T-cell (primary cell): ENCODE measurements around the gene GRAPL. TPM values are rescaled to one million over a fixed set of nuclear protein-coding genes. Genes with fewer than 3 reads are reported as not detected.
"Not testable (repeated sequence)": the region's sequence is repeated elsewhere in the genome, so short reads cannot be mapped to it uniquely, and the experiment has no call there.

ENCODE experiments used
- ATAC-seq, 4 experiments: fragments of 200-7000 bp in 3 of 4; fragments of 150-1000 bp in 1 of 4; cut with Tn5 transposase; replicated peaks in 1 of 4; 1 replicate in 3 of 4; 2 replicates in 1 of 4; pipeline ENCODE4 v1.10.0; 2021; ENCODE audit warnings: moderate library complexity in 3 of 4, mild to moderate bottlenecking in 2 of 4, moderate number of reproducible peaks in 1 of 4
- CTCF ChIA-PET, 2 donors: fragments of 300-600 bp; sonication (Branson Sonifier 250); formaldehyde crosslinking; loops; one replicate each; lab custom pipeline; 2022; ENCODE audit warnings: antibody characterized with exemption in 2 of 2; lab: Charles Lee
- POLR2A ChIA-PET, 2 donors: fragments of 300-600 bp; sonication (Branson Sonifier 250); formaldehyde crosslinking; loops; one replicate each; lab custom pipeline; 2022; ENCODE audit warnings: antibody characterized with exemption in 2 of 2; lab: Charles Lee
- DNase-seq, 35 experiments: peaks; one replicate each; pipeline versions ENCODE4 v3.0.0 to v3.0.0-alpha.2; 2013 to 2023
- H3K27ac ChIP-seq: one replicate; pipeline ENCODE4 v1.5.1; 2013; ENCODE audit warnings: low read length
- H3K27me3 ChIP-seq, 2 experiments: replicated peaks in 1 of 2; 1 replicate in 1 of 2; 2 replicates in 1 of 2; pipeline versions ENCODE4 v1.6.1 to v1.7.0; 2013; ENCODE audit warnings: low read length in 1 of 2, mixed read lengths in 1 of 2; ENCODE audit not compliant: control insufficient read depth in 2 of 2, insufficient read depth in 2 of 2; ENCODE audit errors: extremely low read depth in 1 of 2
- H3K36me3 ChIP-seq, 2 donors: 1 replicate in 1 of 2; 2 replicates in 1 of 2; pipeline versions ENCODE4 v1.6.1 to v1.7.0; 2013; ENCODE audit warnings: low read length in 1 of 2; ENCODE audit not compliant: control insufficient read depth in 2 of 2, insufficient read depth in 1 of 2; ENCODE audit errors: extremely low read depth in 1 of 2
- H3K4me1 ChIP-seq, 2 experiments: 1 replicate in 1 of 2; 2 replicates in 1 of 2; pipeline versions ENCODE4 v1.6.1 to v1.7.0; 2013; ENCODE audit warnings: low read length in 2 of 2, mixed read lengths in 1 of 2; ENCODE audit not compliant: insufficient read depth in 2 of 2, control insufficient read depth in 1 of 2; ENCODE audit errors: extremely low read depth in 1 of 2
- H3K4me3 ChIP-seq, 2 donors: 1 replicate in 1 of 2; 2 replicates in 1 of 2; pipeline versions ENCODE4 v1.5.1 to v1.7.0; 2013; ENCODE audit warnings: mild to moderate bottlenecking in 2 of 2, low read length in 1 of 2, moderate library complexity in 1 of 2; ENCODE audit not compliant: control insufficient read depth in 1 of 2; ENCODE audit errors: extremely low read depth in 1 of 2
- H3K9me3 ChIP-seq: 2 replicates; pipeline ENCODE4 v1.7.0; 2013
- H3K27ac Mint-ChIP-seq, 2 donors: one replicate each; pipeline ENCODE4 v1.8.0; 2020 to 2021; ENCODE audit warnings: mild to moderate bottlenecking in 2 of 2, mixed read lengths in 2 of 2
- H3K27me3 Mint-ChIP-seq, 2 donors: one replicate each; pipeline ENCODE4 v1.8.0; 2021 to 2022; ENCODE audit warnings: mixed read lengths in 2 of 2
- H3K36me3 Mint-ChIP-seq: one replicate; pipeline ENCODE4 v1.8.0; 2021; ENCODE audit warnings: mixed read lengths
- H3K4me1 Mint-ChIP-seq, 3 donors: one replicate each; pipeline ENCODE4 v1.8.0; 2020 to 2022; ENCODE audit warnings: mixed read lengths in 3 of 3, mild to moderate bottlenecking in 1 of 3
- H3K4me3 Mint-ChIP-seq, 3 donors: one replicate each; pipeline ENCODE4 v1.8.0; 2020 to 2022; ENCODE audit warnings: mild to moderate bottlenecking in 3 of 3, mixed read lengths in 3 of 3, moderate library complexity in 3 of 3
- H3K9me3 Mint-ChIP-seq, 3 donors: one replicate each; pipeline ENCODE4 v1.8.0; 2020 to 2022; ENCODE audit warnings: mixed read lengths in 3 of 3
- WGBS: methylation state at CpG from one replicate; pipeline ENCODE4 v1.1.5; 2013; ENCODE audit warnings: missing lambda C conversion rate; ENCODE audit not compliant: insufficient coverage; 5-methylcytosine and 5-hydroxymethylcytosine counted together
- total RNA-seq, 35 experiments: library from RNA in 6 of 35; stranded (reverse) in 6 of 35; fragments of 120-200 nt in 1 of 35; gene quantifications; one replicate each; pipeline versions ENCODE4 v1.2.1 to v1.2.4 and lab custom pipeline; 2013 to 2026

GRAPL gene
- total RNA-seq, 5 donors from 2014 or later (not counting 1 experiment from before 2014, with no cell fraction given) = 28.0 to 106 (median 85.5) TPM

- peak; percentile 67 to 75 (median 70) for ATAC-seq
- POLR2A ChIA-PET, H3K36me3 Mint-ChIP-seq, H3K27me3 ChIP-seq, H3K4me1 ChIP-seq, DNase-seq, H3K4me1 Mint-ChIP-seq, H3K4me3 ChIP-seq, H3K36me3 ChIP-seq, CTCF ChIA-PET, H3K27ac ChIP-seq, H3K27me3 Mint-ChIP-seq, H3K9me3 ChIP-seq, H3K9me3 Mint-ChIP-seq, H3K27ac Mint-ChIP-seq, H3K4me3 Mint-ChIP-seq: not testable (repeated sequence)
- WGBS = no CpG with 5 or more reads among the region's 39 CpGs
Measured at GRCh38 chr17:19188870-19189708, 61.7 kb downstream of the GRAPL start.

- H3K9me3 ChIP-seq, H3K4me3 Mint-ChIP-seq, H3K27me3 Mint-ChIP-seq, POLR2A ChIA-PET, DNase-seq, H3K4me1 Mint-ChIP-seq, CTCF ChIA-PET, H3K27me3 ChIP-seq, H3K27ac Mint-ChIP-seq, H3K4me3 ChIP-seq, H3K36me3 Mint-ChIP-seq, H3K36me3 ChIP-seq, H3K27ac ChIP-seq, H3K4me1 ChIP-seq, H3K9me3 Mint-ChIP-seq: not testable (repeated sequence)
- peak in 1 of 4 experiments; percentile 19 for ATAC-seq
- no CpG with 5 or more reads among the region's 36 CpGs for WGBS
Measured at GRCh38 chr17:19189781-19190405, 62.5 kb downstream of the GRAPL start.

GRCh38 chr17:19196382-19197204 is 69.2 kb downstream of the GRAPL start:
- H3K4me3 ChIP-seq = peak overlapping the region in 1 of 2 donors; percentile 23
- H3K27ac Mint-ChIP-seq, H3K4me1 ChIP-seq, H3K4me3 Mint-ChIP-seq, CTCF ChIA-PET, H3K9me3 ChIP-seq, H3K4me1 Mint-ChIP-seq, H3K36me3 Mint-ChIP-seq, H3K27me3 Mint-ChIP-seq, H3K36me3 ChIP-seq, POLR2A ChIA-PET, H3K9me3 Mint-ChIP-seq, H3K27me3 ChIP-seq, H3K27ac ChIP-seq: not testable (repeated sequence)
- WGBS = no CpG with 5 or more reads among the region's 33 CpGs
- peak in 7 of 35 experiments; percentile 1 to 40 (median 17) for DNase-seq
- peak; percentile 96 to 99 (median 98) for ATAC-seq

- H3K4me1 ChIP-seq, CTCF ChIA-PET, H3K27me3 ChIP-seq, H3K9me3 Mint-ChIP-seq, H3K27ac Mint-ChIP-seq, H3K4me3 ChIP-seq, H3K4me3 Mint-ChIP-seq, POLR2A ChIA-PET, H3K9me3 ChIP-seq, H3K4me1 Mint-ChIP-seq, H3K36me3 ChIP-seq, DNase-seq, H3K27ac ChIP-seq, H3K27me3 Mint-ChIP-seq, H3K36me3 Mint-ChIP-seq: not testable (repeated sequence)
- WGBS = no CpG with 5 or more reads among the region's 20 CpGs
- ATAC-seq = peak; percentile 92 to 99 (median 96)
Measured at GRCh38 chr17:19202448-19202847, 75.1 kb downstream of the GRAPL start.

- H3K27me3 ChIP-seq, POLR2A ChIA-PET, H3K4me1 ChIP-seq, H3K4me3 ChIP-seq, ATAC-seq, DNase-seq, H3K27ac Mint-ChIP-seq, H3K27me3 Mint-ChIP-seq, H3K36me3 ChIP-seq, H3K9me3 Mint-ChIP-seq, H3K4me1 Mint-ChIP-seq, H3K9me3 ChIP-seq, H3K4me3 Mint-ChIP-seq, CTCF ChIA-PET, H3K27ac ChIP-seq, H3K36me3 Mint-ChIP-seq: not testable (repeated sequence)
- WGBS = no CpG with 5 or more reads among the region's 3 CpGs
Measured at GRCh38 chr17:19203429-19203828, 76.0 kb downstream of the GRAPL start.
